ENCODE data around the gene SMG7.
"Not testable (repeated sequence)": the region's sequence is repeated elsewhere in the genome, so short reads cannot be mapped to it uniquely, and the experiment has no call there.

The SMG7 gene, protein sequence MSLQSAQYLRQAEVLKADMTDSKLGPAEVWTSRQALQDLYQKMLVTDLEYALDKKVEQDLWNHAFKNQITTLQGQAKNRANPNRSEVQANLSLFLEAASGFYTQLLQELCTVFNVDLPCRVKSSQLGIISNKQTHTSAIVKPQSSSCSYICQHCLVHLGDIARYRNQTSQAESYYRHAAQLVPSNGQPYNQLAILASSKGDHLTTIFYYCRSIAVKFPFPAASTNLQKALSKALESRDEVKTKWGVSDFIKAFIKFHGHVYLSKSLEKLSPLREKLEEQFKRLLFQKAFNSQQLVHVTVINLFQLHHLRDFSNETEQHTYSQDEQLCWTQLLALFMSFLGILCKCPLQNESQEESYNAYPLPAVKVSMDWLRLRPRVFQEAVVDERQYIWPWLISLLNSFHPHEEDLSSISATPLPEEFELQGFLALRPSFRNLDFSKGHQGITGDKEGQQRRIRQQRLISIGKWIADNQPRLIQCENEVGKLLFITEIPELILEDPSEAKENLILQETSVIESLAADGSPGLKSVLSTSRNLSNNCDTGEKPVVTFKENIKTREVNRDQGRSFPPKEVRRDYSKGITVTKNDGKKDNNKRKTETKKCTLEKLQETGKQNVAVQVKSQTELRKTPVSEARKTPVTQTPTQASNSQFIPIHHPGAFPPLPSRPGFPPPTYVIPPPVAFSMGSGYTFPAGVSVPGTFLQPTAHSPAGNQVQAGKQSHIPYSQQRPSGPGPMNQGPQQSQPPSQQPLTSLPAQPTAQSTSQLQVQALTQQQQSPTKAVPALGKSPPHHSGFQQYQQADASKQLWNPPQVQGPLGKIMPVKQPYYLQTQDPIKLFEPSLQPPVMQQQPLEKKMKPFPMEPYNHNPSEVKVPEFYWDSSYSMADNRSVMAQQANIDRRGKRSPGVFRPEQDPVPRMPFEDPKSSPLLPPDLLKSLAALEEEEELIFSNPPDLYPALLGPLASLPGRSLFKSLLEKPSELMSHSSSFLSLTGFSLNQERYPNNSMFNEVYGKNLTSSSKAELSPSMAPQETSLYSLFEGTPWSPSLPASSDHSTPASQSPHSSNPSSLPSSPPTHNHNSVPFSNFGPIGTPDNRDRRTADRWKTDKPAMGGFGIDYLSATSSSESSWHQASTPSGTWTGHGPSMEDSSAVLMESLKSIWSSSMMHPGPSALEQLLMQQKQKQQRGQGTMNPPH

DNA sequence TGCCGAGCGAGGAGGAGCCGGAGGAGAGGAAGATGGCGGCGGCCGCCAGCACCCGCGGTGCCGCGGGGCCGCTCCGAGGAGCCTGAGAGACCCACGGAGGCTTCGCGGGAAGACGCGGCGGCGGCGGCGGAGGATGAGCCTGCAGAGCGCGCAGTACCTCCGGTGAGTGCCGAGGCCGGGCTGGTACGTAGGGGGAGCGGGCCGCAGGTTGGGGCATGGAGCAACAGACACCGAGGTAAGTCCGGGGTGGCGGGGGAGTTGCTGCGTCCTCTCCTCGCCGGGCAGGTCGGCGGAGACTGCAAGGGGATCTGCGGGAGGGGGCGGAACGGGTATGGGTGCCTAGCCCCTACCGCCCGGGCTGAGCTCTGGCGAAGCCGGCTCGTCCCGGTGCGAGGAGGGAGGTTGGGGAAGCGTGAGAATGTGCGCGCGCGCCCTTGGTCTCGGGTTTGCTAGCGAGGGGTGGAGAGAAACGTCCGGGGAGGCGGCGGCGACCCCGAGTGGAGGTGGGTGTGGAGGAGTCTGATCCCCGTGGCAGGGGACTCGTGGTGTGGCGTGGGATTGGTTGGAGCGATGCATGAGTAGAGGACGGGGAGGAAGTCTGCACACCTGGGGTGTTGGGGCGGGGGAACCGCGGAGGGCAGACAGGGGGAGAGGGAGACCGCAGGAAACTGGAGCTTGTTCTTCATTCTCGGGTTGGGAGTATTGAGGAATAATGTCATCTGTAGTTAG, at the start of gene SMG7:
TSS of gene SMG7 (plus strand) at position 12 of the 729 bp plus-strand sequence. CDS start at position 134, 122 bp downstream.
- DNase-seq = no peak

- DNase-seq = no peak
These were observed 48.8 kb upstream of the SMG7 start for GRCh38 chr1:183423541-183423940.

DNA sequence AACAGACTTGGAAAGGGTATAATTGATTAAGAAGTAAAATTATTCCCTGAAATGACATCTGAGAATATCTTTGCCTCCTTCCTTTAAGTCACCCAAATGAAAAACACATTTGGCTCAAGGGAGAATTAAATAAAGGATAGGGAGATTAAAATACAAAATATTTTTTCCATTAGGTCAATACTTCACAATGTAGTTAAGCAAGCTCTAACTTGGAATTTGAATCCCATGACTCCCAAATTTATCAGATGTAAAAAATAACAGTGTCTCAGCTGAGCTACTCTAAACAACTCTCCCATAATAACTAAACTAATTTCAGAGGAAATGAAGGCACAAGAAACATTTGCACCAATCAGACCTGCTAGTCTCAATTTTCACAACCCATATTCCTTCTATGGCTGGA, 47.6 kb upstream of the SMG7 start:
- no peak for DNase-seq

GRCh38 chr1:183427591-183427990, 44.7 kb upstream of the SMG7 start:
- DNase-seq = not testable (repeated sequence)

- DNase-seq = no peak
These were observed 40.3 kb upstream of the SMG7 start for GRCh38 chr1:183431840-183432547.

DNA sequence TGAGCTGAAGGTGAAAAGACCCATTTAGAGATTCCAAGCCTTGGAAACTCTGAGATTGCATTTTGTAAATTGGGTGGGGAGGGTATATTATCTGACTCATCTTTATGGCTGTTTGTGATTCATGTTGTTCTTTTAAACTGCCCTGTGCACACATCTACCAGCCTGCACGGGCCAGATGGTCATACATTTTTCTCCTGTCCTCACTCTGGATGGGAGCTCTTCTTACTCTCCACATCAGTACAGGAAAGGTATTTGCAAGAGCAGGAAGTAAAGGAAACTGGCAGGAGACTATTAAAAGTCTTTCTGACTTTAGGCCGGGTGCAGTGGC, 39.8 kb upstream of the SMG7 start:
- DNase-seq = no peak

DNA sequence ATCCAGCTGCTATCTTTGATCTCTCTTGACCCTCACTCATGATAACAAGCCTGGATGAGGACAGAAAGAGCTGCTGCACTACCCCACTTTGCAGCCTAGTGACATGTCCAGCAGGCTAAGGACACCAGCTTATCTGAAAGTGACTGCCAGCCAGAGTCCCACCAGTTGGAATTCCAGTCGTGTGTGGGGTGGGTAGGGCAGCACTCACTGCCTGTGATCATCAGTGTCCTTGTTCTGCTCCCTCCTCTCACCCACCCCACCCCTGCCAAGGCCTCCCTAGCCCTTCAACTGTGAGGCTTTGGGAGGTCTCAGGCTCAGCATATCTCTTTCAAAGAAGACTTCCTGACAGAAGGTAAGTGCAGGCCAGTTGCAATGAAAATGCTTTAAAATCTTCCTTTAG, 38.6 kb upstream of the SMG7 start:
- DNase-seq = no peak

GRCh38 chr1:183435497-183435896, 36.8 kb upstream of the SMG7 start:
- DNase-seq = no peak

DNA sequence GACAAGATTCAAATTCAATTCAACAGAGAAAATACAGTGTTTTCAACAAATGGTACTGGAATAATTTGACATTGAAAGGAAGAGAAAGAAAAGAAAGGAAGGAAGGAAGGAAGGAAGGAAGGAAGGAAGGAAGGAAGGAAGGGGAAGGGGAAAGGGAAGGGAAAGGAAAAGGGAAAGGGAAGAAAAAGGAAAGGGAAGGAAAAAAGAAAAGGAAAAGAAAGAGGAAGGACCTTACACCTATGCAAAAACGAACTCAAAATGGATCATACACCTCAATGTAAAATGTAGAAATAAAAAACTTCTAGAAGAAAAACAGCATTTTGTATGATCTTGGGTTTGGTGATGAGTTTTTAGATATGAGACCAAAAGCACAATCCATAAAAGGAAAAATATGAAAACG, 34.2 kb upstream of the SMG7 start:
- no peak for DNase-seq

DNA sequence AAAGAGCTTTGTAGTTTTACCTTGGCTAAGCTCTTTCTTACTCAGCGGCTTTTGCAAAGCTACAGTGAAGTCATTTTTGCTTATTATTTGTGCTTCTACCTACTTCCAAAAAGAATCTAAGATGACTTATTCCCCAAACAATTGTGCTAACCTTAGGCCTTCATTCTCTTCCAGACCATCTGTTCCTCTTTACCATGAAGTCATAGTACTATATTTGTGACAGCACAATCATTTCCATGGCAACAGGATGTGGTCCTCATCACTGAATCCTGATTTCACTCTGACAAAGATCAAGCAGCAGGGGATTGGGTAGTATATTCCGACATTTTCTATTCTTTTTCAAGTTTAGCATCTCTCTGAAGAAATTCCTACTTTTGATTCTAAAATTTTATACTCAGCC, 29.3 kb upstream of the SMG7 start:
- peak; percentile 14 for DNase-seq

DNA sequence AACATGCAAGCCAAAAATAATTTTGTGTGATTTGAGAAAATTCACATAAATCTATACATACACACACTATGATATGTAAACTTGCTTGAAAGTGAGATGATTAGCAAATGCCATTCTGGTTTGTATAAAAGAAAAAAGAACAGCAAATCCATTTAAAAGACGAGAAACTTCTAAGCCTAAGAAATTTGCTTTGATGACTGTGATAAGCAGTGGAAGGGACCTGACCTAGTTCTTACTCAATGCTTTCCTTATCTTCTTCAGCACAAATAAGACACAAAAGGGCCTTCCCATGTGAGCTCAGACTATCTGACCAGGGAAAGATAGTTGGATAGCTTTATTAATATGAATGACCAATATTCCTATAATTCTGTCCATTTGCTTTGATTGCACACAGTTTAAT, 28.8 kb upstream of the SMG7 start:
- DNase-seq = no peak

DNA sequence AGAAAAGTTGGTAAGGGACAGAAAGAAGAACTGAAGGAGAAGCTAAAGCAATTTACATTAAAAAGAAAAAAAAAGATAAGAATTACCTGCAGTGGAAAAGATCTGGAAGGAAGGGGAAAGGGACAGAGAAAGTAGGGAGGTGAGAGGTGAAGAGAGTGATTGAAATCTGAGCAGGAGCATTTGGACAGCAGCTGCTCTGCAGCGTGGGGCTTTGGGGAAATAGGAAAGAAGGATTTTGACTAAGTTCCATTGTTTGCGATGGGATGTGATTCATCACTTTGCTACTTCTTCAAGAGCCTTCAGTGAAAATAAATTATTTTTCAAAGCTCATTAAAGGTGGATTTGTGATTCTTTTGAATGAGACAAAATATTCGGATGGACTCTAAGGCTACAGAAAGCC, 28.1 kb upstream of the SMG7 start:
- DNase-seq = peak; percentile 28

GRCh38 chr1:183449223-183449770, 23.0 kb upstream of the SMG7 start:
- DNase-seq = no peak

DNA sequence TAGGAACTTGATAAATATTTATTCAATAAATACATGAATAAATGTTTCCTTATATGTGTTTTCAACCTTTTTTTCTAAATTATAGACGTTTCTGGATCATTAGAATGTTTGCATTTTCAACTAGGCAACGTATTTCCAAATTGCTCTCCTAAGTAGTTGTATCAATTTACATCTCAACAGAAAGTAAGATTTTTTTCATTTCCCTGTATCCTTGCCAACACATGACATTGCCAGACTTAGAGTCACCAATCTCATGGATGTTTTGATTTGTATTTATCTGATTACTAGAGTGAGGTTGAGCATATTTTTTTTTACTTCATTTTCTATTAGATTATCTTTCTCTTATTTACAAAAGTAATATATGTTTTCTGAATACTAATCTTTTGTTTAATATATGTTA, 22.2 kb upstream of the SMG7 start:
- no peak for DNase-seq

GRCh38 chr1:183454377-183454776, 17.9 kb upstream of the SMG7 start:
- DNase-seq = peak; percentile 27

DNA sequence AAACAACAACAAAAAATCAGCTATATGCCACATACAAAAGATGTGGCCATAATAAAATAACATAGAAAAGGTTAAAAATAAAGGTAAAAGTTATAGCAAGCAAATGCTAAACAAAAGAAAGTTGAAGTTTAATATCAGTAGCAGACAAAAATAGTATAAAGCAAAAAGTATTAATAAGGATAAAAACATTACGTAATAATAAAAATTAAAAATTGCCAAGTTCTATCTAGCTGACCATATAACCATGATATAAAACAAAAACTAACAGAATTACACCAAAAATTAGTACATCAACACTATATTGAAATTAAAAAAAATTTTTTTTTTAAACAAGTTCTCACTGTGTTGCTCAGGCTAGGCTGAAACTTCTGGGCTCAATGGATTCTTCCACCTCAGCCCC, 15.5 kb upstream of the SMG7 start:
- DNase-seq = no peak

DNA sequence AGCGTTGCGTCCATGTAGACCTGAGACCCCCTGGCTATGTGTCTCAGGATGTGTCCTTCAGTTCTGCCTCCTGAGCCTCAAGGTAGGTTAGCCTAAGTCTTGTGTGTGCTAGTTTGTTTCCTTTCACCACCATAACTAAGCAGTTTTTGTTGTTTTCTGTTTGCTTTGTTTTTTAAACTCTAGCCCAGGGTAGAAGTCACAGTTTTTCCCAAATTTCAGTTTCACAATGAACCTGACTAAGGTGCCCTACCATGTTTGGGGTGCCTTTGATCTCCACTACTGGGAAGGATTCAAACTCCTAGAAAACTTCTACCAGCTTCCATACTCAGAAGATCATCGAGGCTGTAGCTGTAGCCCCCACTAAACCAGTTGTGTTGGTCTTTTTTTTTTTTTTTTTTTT, 14.8 kb upstream of the SMG7 start:
- DNase-seq = no peak

DNA sequence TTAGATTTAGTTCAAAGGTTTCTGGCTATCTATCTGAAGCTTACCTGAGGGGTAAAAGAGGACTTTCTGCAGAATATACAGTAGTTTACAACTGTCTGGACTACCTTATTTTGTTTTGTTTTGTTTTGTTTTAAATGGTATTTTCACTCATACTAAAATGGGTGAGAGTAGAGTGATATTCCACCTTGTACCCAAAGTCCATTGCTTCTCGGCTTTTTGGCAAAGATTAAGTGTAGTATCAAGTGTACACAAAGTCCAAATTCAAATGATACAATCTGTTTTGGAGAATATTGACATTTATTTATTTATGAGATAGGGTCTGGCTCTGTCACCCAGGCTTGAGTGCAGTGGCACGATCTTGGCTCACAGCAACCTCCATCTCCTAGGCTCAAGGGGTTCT, 11.7 kb upstream of the SMG7 start:
- DNase-seq = no peak

- DNase-seq = peak; percentile 16
These were observed 10.9 kb upstream of the SMG7 start for GRCh38 chr1:183461350-183461749.

DNA sequence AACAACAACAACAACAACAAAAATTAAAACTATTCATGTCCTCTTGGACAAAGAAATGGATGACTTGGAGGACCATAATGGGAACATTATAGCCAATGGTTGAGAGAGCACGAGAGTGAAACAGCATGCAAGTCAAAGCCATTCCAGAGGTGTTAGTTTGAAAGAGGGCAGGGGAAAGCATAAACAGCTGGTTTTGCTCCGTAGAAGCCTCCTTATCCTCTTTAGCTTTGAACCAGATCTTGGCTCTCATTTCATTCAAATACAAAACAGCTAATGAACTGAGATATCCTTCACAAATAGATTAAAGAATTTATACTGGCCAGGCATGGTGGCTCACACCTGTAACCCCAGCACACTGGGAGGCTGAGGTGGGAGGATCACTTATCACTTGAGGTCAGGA, 8.7 kb upstream of the SMG7 start:
- no peak for DNase-seq

DNA sequence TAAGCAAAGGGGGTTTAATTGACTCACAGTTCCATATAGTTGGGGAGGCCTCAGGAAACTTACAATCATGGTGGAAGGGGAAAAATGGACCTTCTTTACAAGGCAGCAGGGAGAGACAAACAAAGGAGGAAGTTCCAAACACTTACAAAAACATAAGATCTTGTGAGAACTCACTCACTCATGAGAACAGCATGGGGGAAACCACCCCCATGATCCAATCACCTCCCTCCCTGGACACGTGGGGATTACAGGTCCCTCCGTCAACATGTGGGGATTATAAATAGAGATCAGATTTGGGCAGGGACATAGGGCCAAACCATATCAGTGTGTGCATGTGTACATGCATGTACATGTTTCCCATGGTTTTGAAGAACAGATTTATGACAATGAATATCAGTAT, 5.5 kb upstream of the SMG7 start:
- no peak for DNase-seq

- no peak for DNase-seq
These were observed 4.6 kb upstream of the SMG7 start for GRCh38 chr1:183467687-183468086.

Measured in fibroblast of skin of right biceps (primary cell).